Upper lobe of left lung (tissue), 4 donors: Measurements from ENCODE around the gene UBE2F.

Source experiments
- CTCF ChIP-seq, 6 experiments: fragments of 450-650 bp in 4 of 6; fragments of 200-600 bp in 2 of 6; sonication (generic) in 2 of 6; IDR thresholded peaks; one replicate each; pipeline ENCODE4 v1.5.1; 2016 to 2019; ENCODE audit warnings: antibody characterized with exemption in 6 of 6
- POLR2A ChIP-seq, 4 donors: fragments of 450-650 bp; IDR thresholded peaks; one replicate each; pipeline ENCODE4 v1.5.1; 2016 to 2017; ENCODE audit warnings: antibody characterized with exemption in 4 of 4, mild to moderate bottlenecking in 2 of 4

DNA sequence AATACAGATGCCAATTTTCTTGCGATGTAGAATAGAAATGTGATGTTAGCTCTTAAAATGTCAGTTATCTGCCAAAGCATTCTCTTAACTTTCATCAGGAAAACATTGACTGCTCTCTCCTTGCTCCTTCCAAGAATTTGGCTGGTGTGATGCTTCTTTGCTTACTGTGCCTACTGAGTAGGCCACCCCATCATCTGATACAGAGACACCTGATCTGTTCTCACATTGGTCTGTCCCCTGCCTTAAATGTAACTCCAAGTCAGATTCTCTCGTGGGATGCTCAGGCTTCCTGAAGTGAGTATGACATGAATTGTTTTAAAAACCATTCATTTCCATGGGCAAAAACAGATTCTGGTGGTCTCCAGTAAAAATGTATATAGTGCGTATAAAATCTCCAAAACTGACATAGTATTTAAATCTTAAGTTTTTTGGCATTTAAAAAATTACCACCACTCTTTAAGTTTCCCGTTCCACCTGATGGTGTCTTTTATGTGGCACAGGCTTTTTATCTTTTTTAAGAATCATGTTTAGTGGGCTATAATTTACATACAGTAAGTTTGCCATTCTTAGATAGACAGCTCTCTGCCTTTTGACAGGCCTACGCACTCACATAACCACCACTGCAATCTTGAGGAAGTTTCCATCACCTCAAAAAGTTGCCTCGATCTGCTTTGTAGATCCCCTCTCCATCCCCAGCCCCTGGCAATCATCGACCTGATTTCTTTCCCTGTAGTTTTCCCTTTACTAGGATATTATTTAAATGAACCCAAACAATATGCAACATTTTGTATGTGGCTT is 36.6 kb downstream of the UBE2F start:
- no peak for TF ChIP-seq POLR2A (IDR thresholded peaks at IDR 0.05)
- no peak for TF ChIP-seq CTCF (IDR thresholded peaks at IDR 0.05)
